NOMO-1 treated with DMSO at 0.1 percent for 48 hours (cell line): ENCODE data around the gene PARP6.
"Not testable (repeated sequence)": the region's sequence is repeated elsewhere in the genome, so short reads cannot be mapped to it uniquely, and the experiment has no call there.

Experiments used
- DNase-seq: peaks from one replicate; lab custom pipeline; 2025; ENCODE audit not compliant: unreplicated experiment; lab: John Stamatoyannopoulos, UW

Gene PARP6

GRCh38 chr15:72280751-72281150 is 8.4 kb upstream of the PARP6 start:
- no peak for DNase-seq

- no peak for DNase-seq
Measured at GRCh38 chr15:72278737-72279136, 6.4 kb upstream of the PARP6 start.

GRCh38 chr15:72276326-72276700 is 4.0 kb upstream of the PARP6 start:
- DNase-seq = no peak

- not testable (repeated sequence) for DNase-seq
Measured at GRCh38 chr15:72275635-72276325, 3.4 kb upstream of the PARP6 start.

- DNase-seq = peak; percentile 43
Measured at GRCh38 chr15:72272997-72273352, 621 bp upstream of the PARP6 start.

GRCh38 chr15:72271895-72272212 is 500 bp downstream of the PARP6 start:
- no peak for DNase-seq

GRCh38 chr15:72271221-72271620 is 1.1 kb downstream of the PARP6 start:
- DNase-seq = no peak

GRCh38 chr15:72269739-72270138 is 2.6 kb downstream of the PARP6 start:
- DNase-seq = no peak

GRCh38 chr15:72265031-72265430 is 7.3 kb downstream of the PARP6 start:
- no peak for DNase-seq

GRCh38 chr15:72252663-72253299 is 19.6 kb downstream of the PARP6 start:
- no peak for DNase-seq

GRCh38 chr15:72249142-72249810 is 23.1 kb downstream of the PARP6 start:
- DNase-seq = no peak

GRCh38 chr15:72248514-72248913 is 23.8 kb downstream of the PARP6 start:
- no peak for DNase-seq

- DNase-seq = no peak
Measured at GRCh38 chr15:72242775-72243370, 29.5 kb downstream of the PARP6 start.

GRCh38 chr15:72239652-72240051 is 32.7 kb downstream of the PARP6 start:
- DNase-seq = no peak

GRCh38 chr15:72238586-72238985 is 33.8 kb downstream of the PARP6 start:
- no peak for DNase-seq

- DNase-seq = no peak
Measured at GRCh38 chr15:72237853-72238224, 34.5 kb downstream of the PARP6 start.

- DNase-seq = peak; percentile 95
Measured at GRCh38 chr15:72237029-72237852, 35.1 kb downstream of the PARP6 start.

GRCh38 chr15:72236381-72237003 is 35.9 kb downstream of the PARP6 start:
- DNase-seq = no peak

- DNase-seq = no peak
Measured at GRCh38 chr15:72235298-72235697, 37.1 kb downstream of the PARP6 start.

GRCh38 chr15:72233769-72234168 is 38.6 kb downstream of the PARP6 start:
- DNase-seq = peak; percentile 74
